Liver (tissue), 9 donors: ENCODE results near the gene CASZ1. TPM values are rescaled to one million over a fixed set of nuclear protein-coding genes. Genes with fewer than 3 reads are reported as not detected.
A peak's percentile ranks its signal among the peaks of the same experiment; 100 is the strongest.

Source experiments
- DNase-seq: peaks from one replicate; pipeline ENCODE4 v3.0.0-alpha.2; 2017; ENCODE audit warnings: low spot score
- H3K27ac ChIP-seq, 2 donors: one replicate each; pipeline ENCODE4 v1.7.0; 2013; ENCODE audit warnings: inconsistent platforms in 2 of 2, low read length in 2 of 2, control low read depth in 1 of 2, low read depth in 1 of 2, mild to moderate bottlenecking in 1 of 2
- H3K27me3 ChIP-seq, 4 donors: one replicate each; pipeline versions ENCODE4 v1.6.1 to v1.7.0; 2013; ENCODE audit warnings: low read length in 3 of 4, inconsistent platforms in 1 of 4, mild to moderate bottlenecking in 1 of 4, moderate library complexity in 1 of 4; ENCODE audit not compliant: control insufficient read depth in 4 of 4, insufficient read depth in 4 of 4
- H3K36me3 ChIP-seq, 4 donors: one replicate each; pipeline versions ENCODE4 v1.6.1 to v1.7.0; 2013; ENCODE audit warnings: low read length in 3 of 4, mild to moderate bottlenecking in 3 of 4, low read depth in 1 of 4, moderate library complexity in 1 of 4; ENCODE audit not compliant: control insufficient read depth in 4 of 4, insufficient read depth in 3 of 4
- H3K4me1 ChIP-seq, 4 donors: one replicate each; pipeline versions ENCODE4 v1.6.1 to v1.7.0; 2013; ENCODE audit warnings: low read length in 3 of 4, mild to moderate bottlenecking in 3 of 4, moderate library complexity in 1 of 4; ENCODE audit not compliant: control insufficient read depth in 4 of 4, insufficient read depth in 4 of 4
- H3K4me3 ChIP-seq, 3 donors: one replicate each; pipeline versions ENCODE4 v1.6.1 to v1.7.0; 2013; ENCODE audit warnings: low read length in 3 of 3, control low read depth in 1 of 3, low read depth in 1 of 3, mild to moderate bottlenecking in 1 of 3
- H3K9ac ChIP-seq, 2 donors: one replicate each; pipeline ENCODE4 v1.7.0; 2013; ENCODE audit warnings: low read length in 2 of 2, mild to moderate bottlenecking in 2 of 2, moderate library complexity in 2 of 2, control low read depth in 1 of 2, low read depth in 1 of 2
- H3K9me3 ChIP-seq, 4 donors: one replicate each; pipeline versions ENCODE4 v1.6.1 to v1.7.0; 2013; ENCODE audit warnings: low read length in 3 of 4; ENCODE audit not compliant: control insufficient read depth in 4 of 4
- CTCF ChIP-seq: fragments of 150-350 bp; IDR thresholded peaks from 2 replicates; pipeline ENCODE4 v1.5.1; 2017; ENCODE audit warnings: improper control_type of control experiment, low read depth, low read length; ENCODE audit not compliant: missing input control
- FOXA2 ChIP-seq: IDR thresholded peaks from 2 replicates; pipeline ENCODE4 v1.6.1; 2016; ENCODE audit warnings: antibody characterized with exemption
- HNF4A ChIP-seq, 2 donors: conservative IDR thresholded peaks; 2 replicates each; pipeline ENCODE4 v1.6.1; 2016; ENCODE audit warnings: antibody characterized with exemption in 2 of 2, mild to moderate bottlenecking in 2 of 2
- HNF4G ChIP-seq: IDR thresholded peaks from 2 replicates; pipeline ENCODE4 v1.6.1; 2016; ENCODE audit warnings: antibody characterized with exemption
- RAD21 ChIP-seq, 2 donors: IDR thresholded peaks; 2 replicates each; pipeline ENCODE4 v1.6.1; 2016; ENCODE audit warnings: antibody characterized with exemption in 2 of 2, mild to moderate bottlenecking in 2 of 2
- RXRA ChIP-seq, 2 donors: IDR thresholded peaks; 2 replicates each; pipeline ENCODE4 v1.6.1; 2017 to 2018; ENCODE audit warnings: antibody characterized with exemption in 2 of 2, mild to moderate bottlenecking in 1 of 2
- SP1 ChIP-seq: IDR thresholded peaks from 2 replicates; pipeline ENCODE4 v1.6.1; 2018; ENCODE audit warnings: antibody characterized with exemption, mild to moderate bottlenecking
- ZBTB33 ChIP-seq: IDR thresholded peaks from 2 replicates; pipeline ENCODE4 v1.6.1; 2016; ENCODE audit warnings: antibody characterized with exemption
- WGBS: extraction: QIAGEN DNeasy Blood & Tissue Kit; methylation state at CpG from one replicate; pipeline ENCODE4 v1.1.7; 2013; 5-methylcytosine and 5-hydroxymethylcytosine counted together
- polyA plus RNA-seq, 2 donors: library from polyadenylated mRNA; stranded (reverse) in 1 of 2; unstranded in 1 of 2; fragments of 200-250 nt in 1 of 2; fragments of >200 nt in 1 of 2; fragmentation: Nextera tagmentation in 1 of 2; extraction: Ambion mirVana in 1 of 2; gene quantifications; one replicate each; pipeline versions ENCODE4 v1.2.1 to v1.2.3, GENCODE V29; 2013 to 2015
- total RNA-seq, 2 donors: library from RNA; depleted of rRNA; stranded (reverse); fragments of >200 nt; gene quantifications; one replicate each; pipeline ENCODE4 v1.2.3, GENCODE V29; 2014
- donor health status: healthy.
- donor health status: healthy.
- donor health status: healthy.
- donor health status: healthy.
- donor health status: healthy.

The CASZ1 gene
- total and polyA plus RNA-seq, 4 donors, result 1.0 to 3.5 (median 1.9) TPM

GRCh38 chr1:10664251-10664650, 132.2 kb downstream of the CASZ1 start:
- Histone ChIP-seq H3K36me3 (peaks cover 0 to 5% (median 2%) of the 10 kb centered on the region in 4 donors), H3K4me1 (peaks cover 23 to 59% (median 45%) of the 10 kb centered on the region in 4 donors), H3K27me3 (no peaks in the 10 kb centered on the region), H3K27ac (peak overlapping the region; percentile 82 to 86), H3K9me3 (no peaks in the 10 kb centered on the region), H3K9ac (peak overlapping the region in 1 of 2 donors; percentile 9), H3K4me3 (no peak overlapping the region)
- WGBS, result 41% methylated on average over 15 of the region's 15 CpGs
- TF ChIP-seq HNF4A (conservative IDR thresholded peaks at IDR 0.05), result peak; percentile 22 to 65
- peak in 1 of 2 donors; percentile 10 for TF ChIP-seq RAD21 (IDR thresholded peaks at IDR 0.05)
- TF ChIP-seq HNF4G, result no peak
- no peak for TF ChIP-seq ZBTB33
- TF ChIP-seq RXRA (IDR thresholded peaks at IDR 0.05), result peak; percentile 83 to 87
- no peak for DNase-seq

- H3K27me3 ChIP-seq, result no peaks in the 10 kb centered on the region
- H3K9ac ChIP-seq, result peak overlapping the region in 1 of 2 donors; percentile 19
- DNase-seq, result peak; percentile 67
- H3K27ac ChIP-seq, result peak overlapping the region; percentile 82 to 86
- H3K36me3 ChIP-seq, result peaks cover 0 to 6% (median 2%) of the 10 kb centered on the region in 4 donors
- no peak overlapping the region for H3K4me3 ChIP-seq
- TF ChIP-seq ZBTB33, result no peak
- peak; percentile 59 for TF ChIP-seq SP1
- no peak for TF ChIP-seq RXRA (IDR thresholded peaks at IDR 0.05)
- TF ChIP-seq HNF4A (conservative IDR thresholded peaks at IDR 0.05), result peak in 1 of 2 donors; percentile 5
- no peaks in the 10 kb centered on the region for H3K9me3 ChIP-seq
- 34% methylated on average over 15 of the region's 15 CpGs for WGBS
- H3K4me1 ChIP-seq, result peaks cover 17 to 53% (median 39%) of the 10 kb centered on the region in 4 donors
Observed at GRCh38 chr1:10663678-10664035, 132.8 kb downstream of the CASZ1 start.

DNA sequence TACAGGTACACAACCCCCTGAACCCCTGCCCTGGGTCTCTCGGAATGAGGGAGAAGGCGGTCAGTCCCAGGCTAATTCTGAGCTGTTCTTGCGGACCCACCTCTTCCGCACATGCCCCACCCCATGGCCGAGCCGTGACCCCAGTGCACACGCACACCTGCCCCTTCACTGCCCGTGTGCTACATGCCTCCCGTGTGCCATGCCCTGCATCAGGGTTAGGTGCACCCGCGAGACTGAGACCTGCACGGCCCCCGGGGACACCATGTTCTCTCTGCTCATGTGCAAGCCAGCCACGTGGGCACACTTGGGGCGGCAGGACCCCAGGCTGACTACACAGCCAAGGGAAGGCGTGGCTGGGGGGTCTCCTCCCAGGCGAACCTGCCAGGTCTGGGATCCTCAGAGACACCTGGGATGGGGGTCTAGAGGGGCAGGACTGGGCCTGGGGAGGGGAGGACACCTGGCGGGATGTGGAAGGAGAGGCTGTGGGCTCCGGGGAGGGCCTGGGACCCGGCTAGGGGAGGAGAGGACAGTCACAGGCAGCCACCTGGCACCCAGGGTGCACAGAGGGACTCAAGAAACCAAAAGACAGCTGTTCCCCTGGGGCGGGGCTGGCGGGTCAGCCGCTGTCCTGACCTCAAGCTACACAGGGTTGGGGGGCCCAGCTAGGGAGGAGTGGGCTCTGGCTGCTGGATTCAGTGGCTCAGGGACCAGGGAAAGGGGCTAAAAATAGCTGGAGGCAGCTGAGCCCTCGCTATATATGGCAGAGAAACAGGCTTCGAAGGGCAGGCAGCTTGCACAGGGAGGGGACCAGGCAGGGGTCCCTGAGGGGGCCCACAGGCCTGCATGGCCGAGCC, 133.4 kb downstream of the CASZ1 start:
- peaks cover 0 to 6% (median 2%) of the 10 kb centered on the region in 4 donors for H3K36me3 ChIP-seq
- peak overlapping the region; percentile 82 to 86 for H3K27ac ChIP-seq
- no peaks in the 10 kb centered on the region for H3K27me3 ChIP-seq
- WGBS, result 75% methylated on average over 26 of the region's 26 CpGs
- peaks cover 16 to 47% (median 34%) of the 10 kb centered on the region in 4 donors for H3K4me1 ChIP-seq
- no peaks in the 10 kb centered on the region for H3K9me3 ChIP-seq
- H3K4me3 ChIP-seq, result no peak overlapping the region
- H3K9ac ChIP-seq, result peak overlapping the region; percentile 19 to 40
- DNase-seq, result no peak
- TF ChIP-seq HNF4A (conservative IDR thresholded peaks at IDR 0.05) (no peak), RXRA (IDR thresholded peaks at IDR 0.05) (peak in 1 of 2 donors; percentile 61), FOXA2 (no peak), CTCF (no peak)
